HG02798 (cell line): Measurements from ENCODE around the gene ANKRD65.
"Not testable (repeated sequence)": the region's sequence is repeated elsewhere in the genome, so short reads cannot be mapped to it uniquely, and the experiment has no call there.

Experiments
- ATAC-seq: cut with Tn5 transposase; IDR thresholded peaks from one replicate; pipeline ENCODE4 v1.9.1; 2021; ENCODE audit warnings: mild to moderate bottlenecking; ENCODE audit not compliant: unreplicated experiment, poor library complexity

Gene ANKRD65

DNA sequence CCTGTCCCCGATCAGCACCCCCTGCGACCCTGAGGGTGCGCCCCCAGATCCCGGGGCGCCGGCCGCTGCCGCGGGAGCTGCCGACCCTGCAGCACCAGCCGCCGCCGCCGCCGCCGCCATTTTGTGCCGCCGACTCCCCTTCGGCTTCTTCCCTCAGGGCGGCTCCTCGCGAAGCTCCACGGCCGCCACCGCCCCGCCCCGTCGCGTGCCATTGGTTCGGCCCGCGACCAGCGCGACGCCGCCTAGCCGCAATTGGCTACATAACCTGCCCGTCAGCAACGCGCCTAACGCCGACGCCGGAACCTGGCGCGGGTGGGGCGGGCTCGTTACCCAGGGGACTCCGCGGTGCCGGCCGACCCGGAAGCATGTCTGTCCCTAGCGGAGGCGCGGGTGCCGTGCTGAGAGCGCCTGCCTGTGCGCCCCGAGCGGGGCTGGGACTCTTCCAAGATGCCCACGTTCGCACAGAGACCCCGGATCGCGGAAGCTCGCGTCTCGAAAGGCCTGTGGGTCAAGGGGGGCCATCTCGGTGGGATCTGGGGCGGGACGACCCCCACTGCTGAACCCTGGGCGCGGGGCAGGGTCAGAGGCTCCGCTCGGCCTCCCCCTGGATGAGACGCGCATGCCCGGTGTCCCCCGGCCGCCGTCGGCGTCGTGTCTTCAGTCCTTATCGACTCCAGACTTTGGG, 21.7 kb downstream of the ANKRD65 start, which contains the start of gene CCNL2:
CCNL2 (minus strand) TSS at position 149 of the 685 bp plus-strand sequence; CDS start at position 120, 29 bp downstream.
- peak; percentile 95 for ATAC-seq

DNA sequence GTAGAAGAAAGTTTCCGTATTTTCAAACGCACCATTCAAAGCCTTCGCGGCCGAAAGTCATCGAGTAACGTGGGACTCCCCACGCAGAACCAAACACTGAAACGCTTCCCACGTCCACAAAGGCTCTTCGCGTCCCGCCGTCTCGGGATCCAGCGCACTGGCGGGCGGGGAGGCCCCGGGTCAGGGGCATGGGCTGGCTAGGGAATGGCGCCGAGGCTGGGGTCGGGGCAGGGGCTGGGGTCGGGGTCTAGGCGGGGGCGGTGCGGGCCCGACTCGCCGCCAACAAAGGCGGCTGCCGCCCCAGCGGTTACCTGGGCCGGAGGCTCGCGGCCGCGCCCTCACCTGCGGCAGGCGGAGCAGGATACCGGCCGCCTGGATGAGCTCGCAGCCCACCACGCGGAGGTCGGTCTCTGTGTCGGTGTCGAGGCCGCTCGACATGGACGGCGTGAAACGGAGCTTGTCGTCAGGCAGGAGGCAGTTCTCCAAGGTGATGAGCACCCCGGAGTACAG, 22.3 kb downstream of the ANKRD65 start:
- ATAC-seq, result peak; percentile 12

DNA sequence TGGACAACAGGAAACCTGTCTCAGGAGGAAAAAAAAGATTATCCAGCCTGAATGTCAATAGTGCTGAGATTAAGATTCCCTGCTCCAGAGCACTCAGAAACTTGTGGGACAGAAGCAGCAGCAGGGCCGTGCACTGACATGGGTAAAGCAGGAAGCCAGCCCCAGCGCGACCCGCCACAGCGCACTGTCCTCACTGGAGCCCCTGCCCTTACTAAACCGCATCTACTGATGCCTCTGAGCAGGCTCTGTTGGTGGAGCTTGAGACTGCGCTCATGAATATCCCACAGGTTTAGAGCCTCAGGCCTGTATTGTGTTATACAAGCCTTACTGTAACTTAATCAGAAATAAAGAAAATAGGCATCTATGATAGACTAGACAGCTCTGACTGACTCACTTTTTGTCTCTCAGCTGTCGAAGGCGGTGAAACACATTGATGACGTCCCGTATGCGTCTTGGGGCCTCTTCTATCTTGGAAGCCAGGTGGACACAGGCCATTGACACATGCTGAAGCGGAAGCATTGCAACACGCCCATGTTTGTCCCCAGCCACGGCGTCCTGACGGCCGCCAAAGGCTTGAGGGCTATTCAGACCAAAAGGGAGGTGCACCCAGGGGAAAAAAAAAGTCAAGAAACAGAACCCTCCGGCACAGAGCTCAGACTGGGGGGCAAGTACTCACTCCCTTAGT, 23.1 kb downstream of the ANKRD65 start:
- ATAC-seq, result no peak

DNA sequence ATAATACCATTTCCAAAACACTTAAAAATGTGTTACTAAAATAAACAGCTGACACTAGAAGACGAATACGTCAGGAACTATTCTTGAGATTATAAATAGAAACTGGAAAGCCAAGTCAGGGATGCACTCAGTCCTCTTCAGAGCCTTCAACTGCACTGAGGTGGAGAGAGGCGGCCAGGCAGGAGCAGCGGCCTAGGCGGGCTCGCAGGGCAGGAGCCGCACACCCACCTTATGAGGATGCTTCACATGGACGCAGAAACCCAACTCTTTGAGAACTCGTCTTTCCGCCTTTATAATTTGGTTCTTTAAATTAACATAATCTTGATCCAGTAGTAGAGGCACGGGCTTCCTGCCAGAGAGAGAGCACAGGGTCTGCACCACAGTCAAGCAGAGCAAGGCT, 25.9 kb downstream of the ANKRD65 start:
- no peak for ATAC-seq

DNA sequence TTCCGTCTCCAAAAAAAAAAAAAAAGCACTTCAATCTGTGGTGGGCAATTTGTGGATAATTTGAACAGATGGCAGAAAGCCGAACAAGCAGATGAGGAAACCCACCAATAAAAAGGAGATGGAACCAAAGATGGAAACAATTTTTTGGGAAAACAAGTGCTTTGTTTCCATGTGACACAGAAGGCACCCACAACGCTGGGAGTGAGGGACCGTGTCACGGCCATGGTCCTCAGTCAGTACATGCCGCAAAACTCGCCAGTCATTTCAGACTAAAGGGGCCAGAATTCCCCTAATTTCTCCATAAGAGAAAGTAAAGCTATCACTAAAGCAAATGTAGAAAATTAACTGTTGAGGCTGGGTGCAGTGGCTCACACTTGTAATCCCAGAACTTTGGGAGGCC, 27.0 kb downstream of the ANKRD65 start:
- ATAC-seq, result no peak

GRCh38 chr1:1393428-1393827, 27.6 kb downstream of the ANKRD65 start:
- no peak for ATAC-seq

DNA sequence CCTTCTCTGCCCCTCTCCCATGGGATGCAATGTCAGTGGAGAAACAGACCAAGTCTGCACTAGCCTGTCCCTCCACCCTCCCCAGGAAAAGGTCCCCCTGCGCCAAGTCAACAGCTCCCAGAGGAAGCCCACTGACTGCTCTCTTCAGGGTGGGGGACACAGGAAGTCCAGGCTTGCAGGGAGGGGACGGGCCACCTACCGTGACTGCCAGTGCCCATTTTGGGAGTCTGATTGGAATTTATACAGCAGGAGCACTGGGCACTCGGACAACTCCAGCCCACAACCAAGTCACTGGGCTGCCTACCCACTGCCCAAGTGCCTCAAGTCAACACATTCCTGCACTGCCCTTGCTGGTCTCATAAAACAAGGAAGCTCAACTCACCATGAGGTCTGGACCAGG, 28.1 kb downstream of the ANKRD65 start:
- no peak for ATAC-seq

GRCh38 chr1:1391225-1391624, 29.9 kb downstream of the ANKRD65 start:
- no peak for ATAC-seq

- no peak for ATAC-seq
Observed at GRCh38 chr1:1390675-1391074, 30.4 kb downstream of the ANKRD65 start.

GRCh38 chr1:1388078-1388472, 33.0 kb downstream of the ANKRD65 start:
- no peak for ATAC-seq

DNA sequence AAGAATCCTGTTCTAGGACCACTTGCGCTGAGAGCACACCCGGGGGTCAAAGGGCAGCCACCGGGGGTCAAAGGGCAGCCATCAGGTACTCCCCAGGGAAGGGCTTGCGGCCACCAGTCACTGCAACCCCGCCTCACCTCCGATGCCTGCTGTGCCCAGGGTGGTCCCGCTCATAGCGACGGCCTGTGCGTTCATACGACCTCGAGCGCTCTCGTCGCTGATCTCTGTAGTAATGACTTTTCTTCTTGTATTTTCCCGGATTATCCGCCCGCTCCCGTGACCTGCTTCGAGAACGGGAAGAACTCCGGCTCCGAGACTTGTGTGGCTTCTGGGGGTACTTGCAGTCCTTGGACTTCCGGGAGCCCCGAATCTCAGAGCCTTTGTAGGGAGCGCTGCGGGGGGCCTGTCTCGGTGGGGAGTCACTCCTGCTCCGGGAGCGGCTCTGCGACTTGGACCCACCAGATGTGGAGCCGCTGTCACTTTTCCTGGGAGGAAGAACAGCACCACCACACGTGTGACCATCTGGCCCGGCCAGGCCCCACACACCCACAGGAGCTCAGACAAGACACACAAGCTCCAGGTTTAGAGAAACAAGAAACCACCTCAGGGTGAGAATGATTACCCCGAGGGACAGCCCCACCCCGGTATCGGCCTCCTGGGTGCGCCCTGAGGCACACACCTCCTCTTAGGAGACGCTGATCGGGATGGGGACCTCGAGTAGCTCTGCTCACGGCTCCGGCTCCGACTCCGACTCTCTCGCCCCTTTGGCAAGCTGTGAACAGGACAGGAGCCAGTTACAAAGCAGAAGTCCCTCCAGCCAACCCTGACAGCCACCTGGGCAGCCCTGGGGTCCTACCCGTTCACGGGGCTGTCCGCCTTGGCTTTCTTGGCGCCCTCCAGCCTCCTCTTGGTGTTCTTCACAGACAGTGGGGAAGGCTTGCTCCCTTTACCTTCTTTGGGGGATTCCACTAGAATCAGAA, 33.7 kb downstream of the ANKRD65 start:
- no peak for ATAC-seq

GRCh38 chr1:1385931-1386330, 35.1 kb downstream of the ANKRD65 start:
- no peak for ATAC-seq

GRCh38 chr1:1385339-1385738, 35.7 kb downstream of the ANKRD65 start:
- ATAC-seq, result not testable (repeated sequence)

DNA sequence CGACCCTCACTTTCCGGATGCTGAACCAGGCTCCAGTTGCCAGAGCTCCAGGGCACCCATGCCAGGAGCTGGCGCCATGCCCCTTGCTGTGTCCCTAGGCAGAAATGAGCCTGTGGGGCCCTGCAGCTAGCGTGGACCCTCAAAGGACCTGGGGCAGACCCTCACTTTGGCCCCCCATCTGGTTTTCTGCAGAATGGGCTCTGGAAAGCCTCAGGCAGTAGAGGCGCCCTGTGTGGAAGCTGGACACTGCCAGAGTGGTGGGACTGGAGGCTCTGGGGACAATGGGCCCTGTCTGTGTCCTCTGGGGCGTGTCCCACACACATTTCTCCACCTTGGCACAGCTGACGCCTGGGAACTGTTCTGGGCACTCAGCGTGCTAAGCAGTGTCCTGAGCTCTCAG, 39.8 kb downstream of the ANKRD65 start:
- no peak for ATAC-seq

DNA sequence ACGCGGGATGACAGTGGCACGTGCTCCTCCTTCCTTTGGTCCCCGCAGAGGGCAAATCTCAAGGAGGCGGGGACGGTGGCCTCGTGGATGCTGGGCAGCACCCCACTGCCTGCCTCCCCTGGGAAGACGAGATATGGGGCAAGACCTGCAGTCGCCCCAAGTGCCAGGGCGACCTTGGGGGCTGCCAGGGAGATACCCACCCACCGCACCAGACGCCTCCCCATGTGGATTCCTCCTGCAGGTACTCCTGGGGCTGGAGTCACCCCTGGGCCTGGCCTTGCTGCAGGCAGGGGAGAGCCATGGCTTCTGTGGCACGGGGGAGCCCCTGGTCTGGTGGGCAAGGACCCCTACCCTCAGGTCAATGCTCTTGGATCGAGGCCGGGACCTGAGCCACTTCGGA, 40.2 kb downstream of the ANKRD65 start:
- no peak for ATAC-seq

GRCh38 chr1:1377540-1378205, 43.4 kb downstream of the ANKRD65 start:
- ATAC-seq, result no peak

- ATAC-seq, result no peak
Observed at GRCh38 chr1:1376551-1377226, 44.4 kb downstream of the ANKRD65 start.

DNA sequence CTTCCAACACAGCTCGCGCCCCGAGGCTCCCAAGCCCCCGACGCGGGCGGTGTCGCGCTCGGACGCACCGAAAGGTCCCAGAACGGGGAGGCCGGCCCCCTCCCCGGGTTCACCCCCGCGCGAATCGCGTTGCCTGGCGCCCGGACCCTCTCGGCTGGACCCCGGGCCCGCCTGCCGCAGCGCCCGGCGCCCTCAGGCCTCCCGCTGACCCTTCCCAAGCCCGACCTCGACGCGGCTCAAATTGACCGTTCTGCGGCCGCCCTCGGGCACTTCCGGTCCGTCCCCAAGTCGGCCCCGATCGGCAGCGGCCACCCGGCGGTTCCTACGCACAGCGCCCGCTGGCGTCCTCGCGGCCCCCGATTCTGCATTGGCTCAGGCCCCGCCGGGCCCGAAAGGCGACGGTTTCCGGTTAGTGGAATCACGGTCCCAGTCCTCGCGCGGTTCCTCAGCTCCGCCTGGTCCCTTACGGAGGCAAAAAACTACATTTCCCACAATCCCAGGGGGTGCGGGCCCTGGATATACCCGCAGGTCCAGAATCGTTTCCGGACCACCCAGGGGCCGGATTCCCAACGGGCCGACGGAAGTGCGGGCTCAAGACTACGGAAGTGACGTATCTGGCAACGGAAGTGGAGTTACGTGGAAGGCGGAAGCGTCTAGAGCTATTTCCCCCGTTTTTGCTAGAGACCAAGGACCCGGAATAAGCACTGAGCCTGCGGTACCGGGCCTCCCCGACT, 46.0 kb downstream of the ANKRD65 start, which contains the start of gene AURKAIP1:
AURKAIP1 (minus strand) TSS at position 279 of the 734 bp plus-strand sequence. CDS start 451 bp downstream, outside the sequence.
- ATAC-seq, result peak; percentile 88

GRCh38 chr1:1374589-1374928, 46.5 kb downstream of the ANKRD65 start:
- ATAC-seq, result peak; percentile 4
